ENCODE measurements around the gene TPD52L2.

GRCh38 chr20:63881451-63882226, 16.6 kb downstream of the TPD52L2 start:
- TF ChIP-seq RCOR1 (IDR thresholded peaks at IDR 0.05; ENCODE audit: low read depth, low read length): no peak
- no peak for TF ChIP-seq PHF8 (IDR thresholded peaks at IDR 0.05; ENCODE audit: borderline replicate concordance, low read depth)
- no peak for TF ChIP-seq CTCF (IDR thresholded peaks at IDR 0.05)
- TF ChIP-seq RFX5 (IDR thresholded peaks at IDR 0.05): no peak
- no peak for TF ChIP-seq CHD2 (IDR thresholded peaks at IDR 0.05; ENCODE audit: low read length, partially characterized antibody)
- no peak for TF ChIP-seq MAX (IDR thresholded peaks at IDR 0.05)
- no peak for TF ChIP-seq KDM5A (IDR thresholded peaks at IDR 0.05)
- TF ChIP-seq POLR2A (IDR thresholded peaks at IDR 0.05; ENCODE audit: low read length): no peak
- TF ChIP-seq ZFP36 (IDR thresholded peaks at IDR 0.05; ENCODE audit: borderline replicate concordance, partially characterized antibody): no peak
- TF ChIP-seq BCL3 (IDR thresholded peaks at IDR 0.05): no peak
- no peak for TF ChIP-seq JUN (IDR thresholded peaks at IDR 0.05)
- 0 out of 2 replicates have a peak, but pooled peaks have one; percentile 41 for TF ChIP-seq POLR2AphosphoS2 (conservative IDR thresholded peaks at IDR 0.05; ENCODE audit: low read length)
- TF ChIP-seq BHLHE40 (IDR thresholded peaks at IDR 0.05; ENCODE audit: low read depth, low read length): no peak

Measured in A549 (cell line).